Fibroblast of the aortic adventitia (primary cell): ENCODE results near the gene DRAXIN. TPM values are rescaled to one million over a fixed set of nuclear protein-coding genes. Genes with fewer than 3 reads are reported as not detected.
A peak's percentile ranks its signal among the peaks of the same experiment; 100 is the strongest.

Experiments used
- DNase-seq: peaks from one replicate; pipeline ENCODE4 v3.0.0-alpha.2; 2010; ENCODE audit warnings: low read depth
- H3K4me3 ChIP-seq: 2 replicates; pipeline ENCODE4 v1.5.1; 2011; ENCODE audit warnings: low read depth, mild to moderate bottlenecking, control low read depth, low read length, moderate library complexity
- total RNA-seq: library from RNA; depleted of rRNA; stranded (reverse); fragments of >200 nt; gene quantifications from 2 replicates; pipeline ENCODE4 v1.2.3, GENCODE V29; 2012; ENCODE audit warnings: low replicate concordance
- TF ChIP-seq, protein P1 (sequence below): IDR thresholded peaks from 2 replicates; pipeline ENCODE4 v1.5.1; 2011; ENCODE audit warnings: mild to moderate bottlenecking, low read length, control low read depth, inconsistent platforms; ENCODE audit not compliant: insufficient read depth

The DRAXIN gene
- total RNA-seq, 1 donor: 2.4 TPM

DNA sequence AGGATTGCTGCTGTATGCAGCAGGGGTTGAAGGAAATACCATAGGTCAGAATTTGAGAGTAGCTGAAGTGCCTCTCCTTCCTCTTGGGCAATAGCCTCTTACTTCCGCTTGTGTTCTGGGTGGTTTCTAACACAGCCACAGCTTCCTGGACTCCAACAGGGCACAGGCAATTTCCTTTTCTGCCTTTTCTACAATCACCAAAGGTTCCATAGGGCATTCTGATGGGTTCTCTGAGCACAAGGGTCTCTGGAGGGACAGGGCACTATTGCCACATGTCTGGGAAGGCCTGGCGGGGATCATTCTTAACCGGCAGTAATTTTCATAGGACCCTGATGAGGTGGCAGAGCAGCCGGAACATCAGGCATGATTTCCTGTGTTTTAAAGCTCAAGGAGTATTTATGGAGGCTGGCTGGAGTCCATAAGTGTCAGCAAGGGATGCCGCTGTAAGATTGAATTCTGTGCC lies 39.0 kb downstream of the DRAXIN start:
- TF ChIP-seq, protein P1, sequence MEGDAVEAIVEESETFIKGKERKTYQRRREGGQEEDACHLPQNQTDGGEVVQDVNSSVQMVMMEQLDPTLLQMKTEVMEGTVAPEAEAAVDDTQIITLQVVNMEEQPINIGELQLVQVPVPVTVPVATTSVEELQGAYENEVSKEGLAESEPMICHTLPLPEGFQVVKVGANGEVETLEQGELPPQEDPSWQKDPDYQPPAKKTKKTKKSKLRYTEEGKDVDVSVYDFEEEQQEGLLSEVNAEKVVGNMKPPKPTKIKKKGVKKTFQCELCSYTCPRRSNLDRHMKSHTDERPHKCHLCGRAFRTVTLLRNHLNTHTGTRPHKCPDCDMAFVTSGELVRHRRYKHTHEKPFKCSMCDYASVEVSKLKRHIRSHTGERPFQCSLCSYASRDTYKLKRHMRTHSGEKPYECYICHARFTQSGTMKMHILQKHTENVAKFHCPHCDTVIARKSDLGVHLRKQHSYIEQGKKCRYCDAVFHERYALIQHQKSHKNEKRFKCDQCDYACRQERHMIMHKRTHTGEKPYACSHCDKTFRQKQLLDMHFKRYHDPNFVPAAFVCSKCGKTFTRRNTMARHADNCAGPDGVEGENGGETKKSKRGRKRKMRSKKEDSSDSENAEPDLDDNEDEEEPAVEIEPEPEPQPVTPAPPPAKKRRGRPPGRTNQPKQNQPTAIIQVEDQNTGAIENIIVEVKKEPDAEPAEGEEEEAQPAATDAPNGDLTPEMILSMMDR: no peak
- H3K4me3 ChIP-seq: no peak overlapping the region
- peak; percentile 17 for DNase-seq

DNA sequence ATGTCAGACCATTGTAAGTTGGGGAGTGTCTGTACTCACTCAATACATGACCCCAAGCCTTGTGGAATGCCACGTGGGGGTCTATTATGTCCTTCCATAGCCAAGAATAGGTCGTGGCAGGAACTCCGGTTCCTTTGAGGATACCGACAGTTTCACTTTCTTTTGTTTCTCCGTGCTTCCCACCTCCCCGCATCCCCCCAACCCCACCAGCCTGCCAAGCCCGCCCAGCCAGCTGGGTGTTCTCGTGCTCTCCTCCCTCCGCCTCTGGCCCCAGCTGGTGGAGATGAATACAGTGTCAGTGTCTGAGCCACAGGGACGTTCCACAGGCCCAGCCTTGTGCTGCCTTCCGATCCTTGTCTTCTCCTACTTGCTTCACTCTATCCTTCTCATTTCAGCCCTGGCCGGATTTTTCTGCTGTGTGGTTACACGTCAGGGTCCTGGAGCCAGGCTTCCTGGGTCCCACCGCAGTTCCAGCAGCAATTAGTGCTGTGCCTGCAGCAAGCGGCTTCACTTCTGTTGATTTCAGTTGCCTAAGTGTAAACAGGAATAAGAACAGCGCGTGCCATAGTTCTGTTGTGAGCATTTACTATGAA lies 40.3 kb downstream of the DRAXIN start:
- peak overlapping the region; percentile 64 for H3K4me3 ChIP-seq
- DNase-seq: peak; percentile 71
- TF ChIP-seq, protein P1: no peak

DNA sequence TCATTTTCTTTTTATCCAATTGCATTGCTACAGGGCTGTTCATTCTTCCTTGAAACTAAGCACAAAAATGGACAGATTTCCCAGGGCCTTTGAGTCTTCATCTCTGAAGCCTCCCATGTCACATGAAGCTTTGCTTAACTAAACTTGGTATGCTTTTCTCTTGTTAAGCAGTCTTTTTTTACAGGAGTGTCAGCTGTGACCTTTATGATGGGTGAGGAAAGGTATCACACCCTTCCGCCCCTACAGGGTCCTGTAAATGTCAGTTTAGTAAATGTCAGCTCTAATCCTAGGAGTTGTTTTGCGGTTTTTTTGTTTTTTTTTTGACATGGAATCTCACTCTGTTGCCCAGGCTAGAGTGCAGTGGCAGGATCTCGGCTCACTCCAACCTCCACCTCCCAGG lies 41.8 kb downstream of the DRAXIN start:
- TF ChIP-seq, protein P1: no peak
- H3K4me3 ChIP-seq: no peak overlapping the region
- no peak for DNase-seq

DNA sequence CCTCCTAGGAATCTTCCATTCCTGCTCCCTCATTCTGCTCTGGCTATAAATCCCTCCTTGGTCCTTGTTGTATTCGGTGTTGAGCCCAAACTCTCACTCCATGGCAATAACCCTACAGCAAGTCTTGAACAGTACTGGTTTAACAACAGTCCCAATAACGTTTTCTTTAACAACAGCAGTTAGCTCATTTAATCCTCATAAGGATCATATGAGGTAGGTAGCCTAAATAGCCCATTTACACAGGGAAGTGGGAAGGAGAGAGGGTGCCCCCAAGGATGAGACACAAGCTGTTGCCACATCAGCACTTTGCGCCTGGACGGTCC lies 44.0 kb downstream of the DRAXIN start:
- TF ChIP-seq, protein P1: no peak
- DNase-seq: no peak

DNA sequence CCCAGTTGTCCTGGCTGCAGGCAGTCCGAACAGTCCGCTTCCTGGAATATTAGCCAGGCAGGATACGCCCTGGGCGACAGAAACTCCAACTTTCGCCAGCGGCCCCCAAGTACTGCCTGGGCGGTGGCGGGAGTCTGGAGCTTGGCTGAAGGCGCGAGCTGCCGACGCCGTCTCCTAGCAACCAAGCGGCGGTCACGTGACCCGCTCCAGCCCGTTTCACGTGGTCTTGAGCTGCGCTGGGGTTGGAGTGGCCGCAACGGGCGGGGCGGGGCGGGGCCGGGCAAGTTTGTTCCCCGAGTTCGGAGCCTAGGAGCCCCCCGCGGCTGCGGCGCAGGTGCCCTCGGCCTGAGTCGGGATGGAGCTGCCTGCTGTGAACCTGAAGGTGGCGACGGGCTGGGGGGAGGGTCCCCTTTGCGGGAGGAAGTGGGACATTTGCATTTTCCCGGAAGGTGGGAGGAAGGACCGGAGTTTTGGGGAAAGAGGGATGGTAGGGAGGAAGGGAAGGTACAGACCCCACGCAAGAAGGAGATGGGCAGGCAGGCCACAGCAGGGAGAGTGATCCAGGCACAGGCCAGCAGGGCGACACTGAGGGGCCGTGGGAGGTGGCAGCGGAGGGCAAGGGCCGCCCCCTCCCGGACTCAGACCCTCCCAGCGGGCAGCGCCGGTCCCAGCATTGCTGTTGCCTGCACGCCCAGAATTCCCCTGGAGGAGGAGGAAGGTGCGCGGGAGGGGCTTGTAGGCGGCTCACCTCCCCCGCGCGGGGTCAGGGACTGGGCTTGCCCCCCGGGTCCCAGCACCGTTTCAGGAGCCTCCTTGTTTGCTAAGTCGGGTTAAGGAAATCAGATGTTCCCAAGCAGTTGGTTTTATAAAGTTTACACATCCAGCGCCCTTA lies 44.6 kb downstream of the DRAXIN start, which contains the start of gene AGTRAP:
Gene AGTRAP, plus strand, starts transcription at position 283 of the 892 bp plus-strand sequence. Its CDS starts 73 bp downstream, at position 356.
- TF ChIP-seq, protein P1: peak; percentile 2
- peak within 1 kb of the TSS; percentile 99 for H3K4me3 ChIP-seq
- DNase-seq: peak; percentile 93

More for the DNA sequence above, 44.0 kb downstream of the DRAXIN start:
- H3K4me3 ChIP-seq: peak overlapping the region; percentile 99

DNA sequence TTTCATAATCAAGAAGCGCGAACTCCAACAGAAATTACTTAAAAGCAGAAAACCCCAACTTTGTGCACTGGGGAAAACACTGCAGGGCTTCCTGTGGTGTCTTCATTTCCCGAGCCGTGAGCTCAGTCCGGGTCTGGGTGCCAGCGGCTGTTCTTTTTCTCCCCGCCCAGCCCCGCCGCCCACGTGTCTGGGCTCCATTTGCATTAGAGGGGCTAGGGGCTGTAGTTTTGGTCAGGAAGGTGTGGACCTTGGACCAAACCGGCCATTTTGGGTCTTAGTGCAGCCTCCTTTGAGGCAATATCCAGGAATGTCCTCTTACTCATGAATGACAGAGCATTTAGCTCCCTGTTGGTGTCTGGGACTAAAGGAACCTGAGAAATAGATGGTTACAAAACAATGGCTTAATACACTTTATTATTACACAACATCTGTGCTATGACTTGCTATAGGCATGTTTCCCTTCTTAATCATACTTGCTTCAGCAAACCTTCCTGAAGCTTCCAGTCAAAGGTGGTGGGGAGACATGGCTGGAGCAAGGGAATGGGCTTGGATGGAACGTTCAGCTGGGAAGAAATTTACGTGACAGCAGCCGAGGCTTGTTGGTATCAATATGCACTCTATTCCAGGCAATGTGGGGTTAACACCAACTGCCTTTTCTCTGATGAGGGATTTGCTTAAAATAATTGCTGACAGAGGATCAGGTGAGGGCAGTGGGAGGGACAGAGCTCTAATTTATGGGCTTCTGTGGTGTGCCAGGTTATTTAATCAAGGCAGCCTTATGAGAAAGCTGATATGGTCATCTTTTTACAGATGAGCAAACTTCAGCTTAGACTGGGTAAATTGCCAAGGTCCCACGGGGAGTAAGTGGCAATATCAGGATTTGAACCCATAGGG lies 45.5 kb downstream of the DRAXIN start:
- TF ChIP-seq, protein P1: no peak
- H3K4me3 ChIP-seq: peak overlapping the region; percentile 99
- peak; percentile 83 for DNase-seq
